Effector memory CD8-positive, alpha-beta T cell (primary cell): Measurements from ENCODE around the gene CEMP1.

Experiments used
- ATAC-seq: fragments of 150-1000 bp; cut with Tn5 transposase; replicated peaks from 2 replicates; pipeline ENCODE4 v1.10.0; 2021; ENCODE audit warnings: mild to moderate bottlenecking, moderate library complexity
- DNase-seq, 3 experiments: peaks; one replicate each; pipeline ENCODE4 v3.0.0; 2021
- H3K27ac Mint-ChIP-seq, 2 donors: one replicate each; pipeline ENCODE4 v1.8.0; 2022; ENCODE audit warnings: mild to moderate bottlenecking in 2 of 2, mixed read lengths in 2 of 2, moderate library complexity in 2 of 2
- H3K27me3 Mint-ChIP-seq, 2 donors: one replicate each; pipeline ENCODE4 v1.8.0; 2022; ENCODE audit warnings: mixed read lengths in 2 of 2
- H3K36me3 Mint-ChIP-seq: one replicate; pipeline ENCODE4 v1.8.0; 2022; ENCODE audit warnings: mild to moderate bottlenecking, moderate library complexity, mixed read lengths; ENCODE audit not compliant: insufficient read depth
- H3K4me1 Mint-ChIP-seq, 2 donors: one replicate each; pipeline ENCODE4 v1.8.0; 2022; ENCODE audit warnings: low read depth in 2 of 2, mixed read lengths in 2 of 2
- H3K4me3 Mint-ChIP-seq, 2 donors: one replicate each; pipeline ENCODE4 v1.8.0; 2022; ENCODE audit warnings: mild to moderate bottlenecking in 2 of 2, mixed read lengths in 2 of 2, moderate library complexity in 2 of 2
- H3K9me3 Mint-ChIP-seq, 2 donors: one replicate each; pipeline ENCODE4 v1.8.0; 2022; ENCODE audit warnings: mixed read lengths in 2 of 2

CEMP1 gene

DNA sequence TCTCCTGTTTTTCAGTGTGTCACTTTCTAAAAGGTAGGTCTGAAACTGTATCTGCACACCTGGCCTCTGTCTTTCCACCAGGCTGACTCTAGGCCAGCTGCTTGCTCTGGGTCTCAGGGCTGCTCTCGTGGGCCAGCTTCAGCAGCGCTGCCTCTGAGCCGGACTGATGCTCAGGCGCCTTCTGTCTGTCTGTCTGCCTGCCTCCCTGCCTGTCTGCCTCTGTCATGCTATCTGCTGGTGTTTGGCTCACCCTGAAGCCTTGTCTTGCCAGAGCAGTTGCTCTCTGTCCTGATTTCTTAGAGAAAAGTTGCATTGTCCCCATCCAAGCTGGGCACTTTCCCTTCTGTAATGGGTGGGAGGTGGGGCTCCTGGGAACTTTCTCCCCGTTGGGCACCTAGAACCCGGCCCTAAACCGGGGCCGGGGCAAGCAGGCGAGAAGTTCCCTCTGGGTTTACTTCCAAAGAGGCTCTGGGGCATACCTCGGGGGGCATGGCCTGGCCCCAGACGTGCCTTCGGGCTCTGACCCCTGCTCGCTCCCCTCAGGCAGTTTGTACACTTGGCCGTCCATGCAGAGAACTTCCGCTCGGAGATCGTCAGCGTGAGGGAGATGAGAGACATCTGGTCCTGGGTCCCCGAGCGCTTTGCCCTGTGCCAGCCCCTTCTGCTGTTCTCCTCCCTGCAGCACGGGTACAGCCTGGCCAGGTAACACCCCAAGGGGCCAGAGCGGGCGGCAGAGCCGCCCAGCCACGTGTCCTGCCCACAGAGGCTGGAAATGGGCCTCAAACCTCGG is 33.3 kb downstream of the CEMP1 start:
- H3K4me3 Mint-ChIP-seq = no peak overlapping the region
- ATAC-seq = no peak
- peak overlapping the region in 1 of 2 donors; percentile 53 for H3K27ac Mint-ChIP-seq

DNA sequence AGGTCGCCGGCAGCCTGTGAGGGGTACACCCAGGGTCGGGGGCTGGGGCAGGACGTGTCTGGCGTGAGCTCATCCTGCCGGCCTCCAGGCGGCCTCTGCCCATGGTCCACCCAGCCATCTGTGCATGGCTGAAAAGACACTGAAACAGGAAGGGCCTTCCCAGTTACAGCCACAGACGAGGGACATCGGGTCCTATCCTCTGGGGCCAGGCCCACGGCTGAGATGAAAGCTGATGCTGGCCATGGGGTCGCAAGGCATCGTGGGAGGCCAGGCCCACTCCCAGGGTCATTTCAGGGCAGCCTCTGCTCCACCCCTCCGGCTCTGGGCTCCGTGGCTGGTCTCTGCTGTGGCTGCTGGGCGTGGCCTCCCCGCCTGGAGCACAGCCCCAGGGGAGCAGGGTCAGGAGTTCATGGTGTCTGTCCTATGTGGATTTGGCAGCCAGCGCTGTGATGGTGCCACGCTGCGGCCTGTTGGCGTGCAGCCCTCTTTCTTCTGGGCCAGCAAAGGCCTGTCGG is 34.0 kb downstream of the CEMP1 start:
- Mint-ChIP-seq H3K9me3 (no peaks in the 10 kb centered on the region), H3K27me3 (no peaks in the 10 kb centered on the region), H3K36me3 (peaks cover 3% of the 10 kb centered on the region), H3K4me1 (peaks cover 0 to 2% of the 10 kb centered on the region in 2 donors), H3K4me3 (no peak overlapping the region), H3K27ac (peak overlapping the region in 1 of 2 donors; percentile 53)
- ATAC-seq = no peak
- DNase-seq = no peak

More for the DNA sequence above, 33.3 kb downstream of the CEMP1 start:
- no peak for DNase-seq
- no peaks in the 10 kb centered on the region for H3K27me3 Mint-ChIP-seq
- H3K36me3 Mint-ChIP-seq = peaks cover 3% of the 10 kb centered on the region
- H3K9me3 Mint-ChIP-seq = no peaks in the 10 kb centered on the region
- peaks cover 0 to 2% of the 10 kb centered on the region in 2 donors for H3K4me1 Mint-ChIP-seq

DNA sequence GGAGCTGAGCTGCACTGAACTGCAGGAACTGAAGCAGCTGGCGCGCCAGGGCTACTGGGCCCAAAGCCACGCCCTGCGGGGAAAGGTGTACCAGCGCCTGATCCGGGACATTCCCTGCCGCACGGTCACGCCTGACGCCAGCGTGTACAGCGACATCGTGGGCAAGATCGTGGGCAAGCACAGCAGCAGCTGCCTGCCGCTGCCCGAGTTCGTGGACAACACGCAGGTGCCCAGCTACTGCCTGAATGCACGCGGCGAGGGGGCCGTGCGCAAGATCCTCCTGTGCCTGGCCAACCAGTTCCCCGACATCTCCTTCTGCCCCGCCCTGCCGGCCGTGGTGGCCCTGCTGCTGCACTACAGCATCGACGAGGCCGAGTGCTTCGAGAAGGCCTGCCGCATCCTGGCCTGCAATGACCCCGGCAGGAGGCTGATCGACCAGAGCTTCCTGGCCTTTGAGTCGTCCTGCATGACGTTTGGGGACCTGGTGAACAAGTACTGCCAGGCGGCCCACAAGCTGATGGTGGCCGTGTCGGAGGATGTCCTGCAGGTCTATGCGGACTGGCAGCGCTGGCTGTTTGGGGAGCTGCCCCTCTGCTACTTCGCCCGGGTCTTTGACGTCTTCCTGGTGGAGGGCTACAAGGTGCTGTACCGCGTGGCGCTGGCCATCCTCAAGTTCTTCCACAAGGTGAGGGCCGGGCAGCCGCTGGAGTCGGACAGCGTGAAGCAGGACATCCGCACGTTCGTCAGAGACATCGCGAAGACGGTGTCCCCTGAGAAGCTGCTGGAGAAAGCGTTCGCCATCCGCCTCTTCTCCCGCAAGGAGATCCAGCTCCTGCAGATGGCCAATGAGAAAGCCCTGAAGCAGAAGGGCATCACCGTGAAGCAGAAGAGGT is 34.7 kb downstream of the CEMP1 start:
- DNase-seq (no peak), ATAC-seq (no peak)
- H3K27me3 Mint-ChIP-seq = no peaks in the 10 kb centered on the region
- H3K4me3 Mint-ChIP-seq = no peak overlapping the region
- H3K27ac Mint-ChIP-seq = no peak overlapping the region
- H3K36me3 Mint-ChIP-seq = peaks cover 3% of the 10 kb centered on the region
- H3K9me3 Mint-ChIP-seq = no peaks in the 10 kb centered on the region
- H3K4me1 Mint-ChIP-seq = peaks cover 0 to 2% of the 10 kb centered on the region in 2 donors

DNA sequence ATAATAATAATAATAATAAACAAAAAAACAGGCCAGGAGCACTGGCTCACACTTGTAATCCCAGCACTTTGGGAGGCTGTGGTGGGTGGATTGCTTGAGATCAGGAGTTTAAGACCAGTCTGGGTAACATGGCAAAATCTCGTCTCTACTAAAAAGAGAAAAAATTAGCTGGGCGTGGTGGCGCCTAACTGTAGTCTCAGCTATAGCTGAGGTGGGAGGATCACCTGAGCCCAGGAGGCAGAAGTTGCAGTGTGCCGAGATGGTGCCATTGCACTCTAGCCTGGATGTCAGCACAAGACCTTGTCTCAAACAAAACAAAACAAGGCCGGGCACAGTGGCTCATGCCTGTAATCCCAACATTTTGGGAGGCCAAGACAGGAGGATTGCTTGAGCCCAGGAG is 36.2 kb downstream of the CEMP1 start:
- Mint-ChIP-seq H3K27me3 (no peaks in the 10 kb centered on the region), H3K36me3 (peaks cover 3% of the 10 kb centered on the region), H3K9me3 (no peaks in the 10 kb centered on the region), H3K27ac (no peak overlapping the region), H3K4me3 (no peak overlapping the region), H3K4me1 (no peaks in the 10 kb centered on the region)
- ATAC-seq (no peak), DNase-seq (no peak)

DNA sequence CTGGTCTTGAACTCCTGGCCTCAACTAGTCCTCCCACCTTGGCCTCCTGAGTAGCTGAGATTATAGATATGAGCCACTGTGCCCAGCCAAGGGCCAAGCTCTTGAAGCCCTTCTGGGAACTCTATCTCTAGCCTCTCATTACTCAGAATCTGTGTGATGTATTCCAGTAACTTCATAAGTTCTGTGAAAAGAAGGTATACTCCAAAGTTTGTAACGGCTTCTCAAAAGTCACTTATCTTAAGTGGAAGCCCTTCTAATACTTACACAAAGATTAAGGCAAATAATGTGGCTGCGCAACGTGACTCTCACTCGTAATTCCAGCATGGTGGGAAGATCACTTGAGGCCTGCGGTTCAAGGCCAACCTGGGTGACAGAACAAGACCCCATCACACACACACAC is 36.6 kb downstream of the CEMP1 start:
- no peak for DNase-seq
- Mint-ChIP-seq H3K36me3 (peaks cover 3% of the 10 kb centered on the region), H3K4me3 (no peak overlapping the region), H3K27me3 (no peaks in the 10 kb centered on the region), H3K27ac (no peak overlapping the region), H3K4me1 (no peaks in the 10 kb centered on the region), H3K9me3 (no peaks in the 10 kb centered on the region)
- no peak for ATAC-seq

DNA sequence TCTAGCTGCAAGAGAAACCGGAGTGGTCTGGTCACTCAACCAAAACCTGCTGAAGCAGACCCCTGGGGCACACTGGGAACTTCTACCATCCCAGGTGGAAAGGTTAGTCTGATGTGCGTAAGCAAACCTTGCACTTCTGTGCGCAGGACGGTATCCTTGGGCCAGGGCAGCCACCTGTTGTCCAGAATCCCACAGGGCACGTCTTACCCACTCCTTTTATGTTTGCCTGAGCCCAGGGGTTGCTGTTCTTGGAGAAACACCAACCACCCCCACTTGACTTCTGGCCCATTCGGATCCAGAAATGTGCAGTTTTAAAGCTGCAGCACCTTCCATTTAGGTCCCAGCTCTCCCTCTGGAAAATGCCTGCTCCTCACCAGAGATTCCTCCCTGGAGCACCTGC is 37.6 kb downstream of the CEMP1 start:
- ATAC-seq = no peak
- no peak overlapping the region for H3K4me3 Mint-ChIP-seq
- peaks cover 3% of the 10 kb centered on the region for H3K36me3 Mint-ChIP-seq
- H3K4me1 Mint-ChIP-seq = no peaks in the 10 kb centered on the region
- H3K27ac Mint-ChIP-seq = peak overlapping the region in 1 of 2 donors; percentile 32
- no peaks in the 10 kb centered on the region for H3K27me3 Mint-ChIP-seq
- H3K9me3 Mint-ChIP-seq = no peaks in the 10 kb centered on the region
- no peak for DNase-seq

DNA sequence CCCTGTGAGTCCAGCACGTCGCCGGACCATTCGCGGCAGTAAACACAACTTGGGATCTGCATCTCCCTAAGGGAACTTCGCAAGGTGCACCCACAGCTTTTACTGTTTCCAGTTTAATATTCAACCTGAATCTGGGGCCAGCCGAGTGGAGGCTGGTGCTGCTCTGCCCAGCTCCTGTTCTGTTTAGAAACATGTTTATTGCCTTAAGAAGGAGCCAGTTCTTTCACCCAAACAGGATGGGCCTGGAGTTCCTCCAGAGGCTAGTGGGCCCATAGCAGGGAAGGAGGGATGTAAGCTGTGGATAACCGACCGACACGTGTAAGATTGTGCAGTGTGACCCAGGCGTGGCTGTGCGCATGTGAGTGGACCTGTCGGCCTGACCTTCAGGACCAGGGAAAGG is 38.9 kb downstream of the CEMP1 start:
- peaks cover 3% of the 10 kb centered on the region for H3K36me3 Mint-ChIP-seq
- no peaks in the 10 kb centered on the region for H3K9me3 Mint-ChIP-seq
- H3K4me3 Mint-ChIP-seq = no peak overlapping the region
- DNase-seq = no peak
- no peak for ATAC-seq
- H3K27ac Mint-ChIP-seq = no peak overlapping the region
- peaks cover 3 to 4% of the 10 kb centered on the region in 2 donors for H3K4me1 Mint-ChIP-seq
- no peaks in the 10 kb centered on the region for H3K27me3 Mint-ChIP-seq

DNA sequence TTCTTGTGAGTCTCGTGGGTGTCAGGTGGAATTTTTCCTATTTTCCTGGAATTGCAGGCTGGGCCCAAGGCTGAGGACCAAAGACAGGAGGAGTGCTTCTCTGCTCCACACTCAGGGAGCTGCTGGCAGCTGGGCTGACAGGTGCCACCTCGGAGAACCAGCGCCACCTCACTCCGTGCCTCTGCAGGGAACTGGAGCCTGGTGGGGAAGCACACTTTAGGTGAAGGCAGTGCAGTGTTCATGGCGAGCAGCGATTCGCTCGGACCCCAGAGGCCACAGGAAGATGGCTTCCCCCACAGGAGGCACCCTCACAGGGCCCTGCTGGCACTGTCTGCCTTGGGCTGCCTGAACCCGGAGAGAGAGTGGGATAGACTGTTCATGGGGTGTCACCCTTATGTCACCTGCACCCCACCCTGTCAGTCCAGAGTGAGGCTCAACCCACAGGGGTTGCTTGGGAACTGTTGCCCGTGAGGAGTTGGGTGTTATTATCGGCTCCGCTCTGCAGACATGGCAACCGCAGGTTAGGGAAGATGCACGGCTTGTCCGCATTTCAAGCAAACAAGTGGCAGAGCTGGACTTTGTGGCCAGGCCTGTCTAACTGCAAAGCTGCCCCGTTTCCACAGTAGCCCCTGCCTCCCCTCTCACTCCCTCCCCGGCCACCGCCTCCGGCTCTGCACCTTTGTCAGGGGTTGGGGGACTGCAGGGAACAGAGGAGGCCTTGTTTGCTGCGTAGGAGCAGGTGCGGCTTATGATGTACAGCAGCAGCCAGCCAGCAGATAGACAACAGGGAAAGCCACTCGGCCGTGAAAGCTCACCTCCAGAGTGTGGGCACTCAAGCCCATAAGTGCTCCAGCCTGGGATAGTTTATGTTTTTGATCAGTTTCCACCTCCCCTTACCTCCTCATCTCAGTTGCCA is 40.8 kb downstream of the CEMP1 start:
- no peak for DNase-seq
- no peak overlapping the region for H3K27ac Mint-ChIP-seq
- peaks cover 10 to 11% of the 10 kb centered on the region in 2 donors for H3K4me1 Mint-ChIP-seq
- no peaks in the 10 kb centered on the region for H3K9me3 Mint-ChIP-seq
- H3K4me3 Mint-ChIP-seq = no peak overlapping the region
- no peaks in the 10 kb centered on the region for H3K27me3 Mint-ChIP-seq
- peaks cover 5% of the 10 kb centered on the region for H3K36me3 Mint-ChIP-seq
- no peak for ATAC-seq

DNA sequence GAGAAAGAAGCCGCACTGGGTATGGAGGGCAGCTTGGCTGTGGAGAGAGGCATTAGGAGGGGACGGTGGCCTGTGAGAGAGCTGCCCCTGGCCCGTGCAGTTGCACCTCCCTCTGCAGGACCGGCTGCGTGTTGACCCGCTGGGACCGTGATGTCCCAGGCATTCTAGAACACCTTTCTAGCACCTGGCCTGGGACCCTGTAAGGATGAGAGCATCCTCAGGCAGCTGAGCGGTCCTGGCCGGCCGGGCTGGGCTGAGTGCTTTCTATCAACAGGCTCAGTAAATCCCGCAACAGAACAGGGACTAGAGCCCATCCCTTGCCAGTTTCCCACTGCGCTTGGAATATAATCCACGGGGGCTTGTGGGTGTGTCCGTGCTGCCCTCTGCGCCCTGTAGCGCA is 41.6 kb downstream of the CEMP1 start:
- Mint-ChIP-seq H3K27me3 (no peaks in the 10 kb centered on the region), H3K4me3 (no peak overlapping the region), H3K9me3 (no peaks in the 10 kb centered on the region), H3K27ac (no peak overlapping the region), H3K4me1 (peaks cover 10 to 11% of the 10 kb centered on the region in 2 donors), H3K36me3 (peaks cover 5% of the 10 kb centered on the region)
- DNase-seq (no peak), ATAC-seq (no peak)

DNA sequence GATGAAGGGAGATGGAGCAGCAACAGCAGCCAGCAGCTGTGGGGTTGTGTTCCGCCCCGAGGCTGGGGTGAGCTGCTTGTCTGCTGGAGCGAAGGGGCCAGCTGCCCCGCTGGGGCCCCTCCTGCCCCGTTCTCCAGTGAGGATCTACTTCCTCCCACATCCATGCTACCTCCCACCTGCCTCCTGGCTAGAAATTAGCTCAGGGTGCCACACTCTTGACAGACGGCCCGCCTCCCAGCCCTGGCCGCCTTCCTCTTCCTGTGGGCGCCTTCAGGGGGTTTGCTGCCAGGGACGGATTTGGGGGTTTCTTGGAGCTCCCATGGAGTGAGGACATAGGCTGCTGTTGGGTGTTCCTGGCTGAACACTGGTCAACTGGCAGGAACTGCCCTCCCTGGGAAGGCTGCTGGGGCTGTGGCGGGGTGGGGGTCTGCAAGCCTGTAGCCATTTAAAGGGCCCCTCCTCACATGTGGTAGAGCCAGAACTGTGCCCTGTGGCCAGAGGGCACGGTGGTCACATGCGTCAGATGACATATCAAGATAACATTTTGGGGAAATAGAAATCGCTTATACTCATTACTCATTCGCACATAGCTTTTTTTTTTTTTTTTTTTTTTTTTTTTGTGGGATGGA is 43.2 kb downstream of the CEMP1 start:
- ATAC-seq (no peak), DNase-seq (no peak)
- H3K36me3 Mint-ChIP-seq = peaks cover 3% of the 10 kb centered on the region
- H3K4me1 Mint-ChIP-seq = peaks cover 10 to 11% of the 10 kb centered on the region in 2 donors
- H3K27ac Mint-ChIP-seq = no peak overlapping the region
- H3K4me3 Mint-ChIP-seq = peak overlapping the region in 1 of 2 donors; percentile 54
- H3K27me3 Mint-ChIP-seq = no peaks in the 10 kb centered on the region
- no peaks in the 10 kb centered on the region for H3K9me3 Mint-ChIP-seq

DNA sequence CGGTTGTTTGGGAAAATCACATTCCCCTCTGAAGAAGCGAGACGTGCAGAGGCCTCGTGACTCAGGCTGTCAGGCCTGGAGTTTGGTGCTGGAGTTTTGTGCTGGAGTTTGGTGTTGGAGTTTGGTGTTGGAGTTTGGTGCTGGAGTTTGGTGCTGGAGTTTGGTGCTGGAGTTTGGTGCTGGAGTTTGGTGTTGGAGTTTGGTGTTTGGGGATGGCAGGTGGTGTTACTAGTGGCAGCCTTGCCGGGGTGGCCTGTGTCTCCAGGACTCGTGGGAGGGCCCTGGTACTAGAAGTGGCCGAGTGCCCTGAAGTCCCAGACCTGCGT is 43.7 kb downstream of the CEMP1 start:
- Mint-ChIP-seq H3K36me3 (peaks cover 2% of the 10 kb centered on the region), H3K27ac (peak overlapping the region; percentile 84 to 89), H3K4me3 (peak overlapping the region; percentile 54 to 56), H3K9me3 (no peaks in the 10 kb centered on the region), H3K4me1 (peaks cover 11 to 14% of the 10 kb centered on the region in 2 donors), H3K27me3 (no peaks in the 10 kb centered on the region)
- no peak for DNase-seq
- no peak for ATAC-seq

DNA sequence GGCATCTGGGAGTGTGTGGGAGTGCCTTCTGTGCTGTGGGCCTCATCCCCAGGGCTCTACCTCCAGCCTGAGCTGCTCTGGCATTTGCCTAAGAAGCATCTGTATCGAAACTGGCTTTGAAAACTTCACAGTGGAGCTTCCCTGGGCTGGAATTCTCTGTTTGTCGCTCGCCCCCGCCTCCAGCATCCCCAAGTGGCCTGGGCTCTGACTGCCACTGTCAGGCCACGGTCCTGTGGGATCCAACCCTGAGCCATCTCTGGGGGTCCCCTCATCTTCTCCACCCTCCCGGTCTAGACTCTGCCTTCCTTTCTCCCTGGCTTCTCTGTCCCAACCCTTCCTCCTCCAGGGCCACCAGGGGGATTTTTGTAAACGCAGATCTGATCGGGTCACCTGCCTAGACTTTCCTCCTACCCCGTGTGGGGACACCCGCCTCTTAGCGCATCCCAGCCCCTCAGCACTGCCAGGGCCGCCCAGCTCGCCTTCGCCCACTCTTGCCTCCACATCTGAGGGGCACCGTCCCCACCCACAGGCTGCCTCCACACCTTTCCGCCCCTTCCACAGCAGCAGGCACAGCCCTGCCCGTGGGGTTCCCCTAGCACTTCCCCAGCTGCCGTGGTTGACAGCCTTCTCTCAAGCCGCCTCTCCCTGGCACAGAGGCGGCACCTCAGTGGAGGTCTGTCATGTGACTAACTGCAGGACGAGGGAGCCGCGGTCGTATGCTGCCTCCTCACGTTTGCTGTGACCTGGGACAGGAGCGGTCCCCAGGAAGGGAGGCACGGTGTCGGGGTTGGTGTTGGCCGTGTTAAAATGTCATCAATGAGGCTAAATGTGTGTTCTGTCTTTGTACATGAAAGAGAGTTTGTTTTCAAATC is 44.3 kb downstream of the CEMP1 start:
- Mint-ChIP-seq H3K4me1 (peaks cover 14 to 19% of the 10 kb centered on the region in 2 donors), H3K36me3 (peaks cover 2% of the 10 kb centered on the region), H3K4me3 (peak overlapping the region; percentile 54 to 56), H3K9me3 (no peaks in the 10 kb centered on the region), H3K27me3 (no peaks in the 10 kb centered on the region), H3K27ac (peak overlapping the region; percentile 84 to 89)
- DNase-seq (peak; percentile 58 to 67 (median 65)), ATAC-seq (peak; percentile 99)
